ENCODE data around the gene MUCL3.
"Not testable (repeated sequence)": the region's sequence is repeated elsewhere in the genome, so short reads cannot be mapped to it uniquely, and the experiment has no call there.

Gene MUCL3

GRCh38 chr6:30981942-30982772, 41.4 kb downstream of the MUCL3 start:
- H3K4me3 ChIP-seq (ENCODE audit: extremely low read depth, insufficient read depth, low read length, poor library complexity, severe bottlenecking) = no peak overlapping the region

DNA sequence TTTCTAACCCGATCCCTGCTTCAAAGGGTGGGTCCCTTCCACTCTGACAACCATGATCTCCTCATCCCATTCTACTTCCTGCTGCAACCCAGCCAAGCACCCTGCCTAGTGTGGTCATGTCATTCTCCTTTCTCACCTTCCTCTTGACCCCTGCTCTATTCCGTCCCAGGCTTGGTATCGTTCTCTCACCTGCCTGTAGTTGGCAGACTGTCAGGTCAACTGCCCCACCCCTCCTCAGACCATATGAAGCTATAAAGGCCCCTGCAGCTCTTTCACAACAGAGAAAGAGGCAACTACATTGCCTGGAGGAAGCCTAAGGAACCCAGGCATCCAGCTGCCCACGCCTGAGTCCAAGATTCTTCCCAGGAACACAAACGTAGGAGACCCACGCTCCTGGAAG, 42.7 kb downstream of the MUCL3 start, which contains the start of gene MUC21:
Gene MUC21 (plus strand): TSS at position 280 of the 400 bp plus-strand sequence. CDS start 241 bp downstream, outside the sequence.
- H3K4me3 ChIP-seq (ENCODE audit: extremely low read depth, insufficient read depth, low read length, poor library complexity, severe bottlenecking) = no peak within 1 kb of the TSS
- H3K9me3 ChIP-seq (ENCODE audit: control insufficient read depth, low read length) = no peaks in the 10 kb centered on the region
- no peaks in the 10 kb centered on the region for H3K36me3 ChIP-seq (ENCODE audit: control insufficient read depth, insufficient read depth, low read length)
- H3K4me1 ChIP-seq (ENCODE audit: control insufficient read depth, insufficient read depth, low read length, poor library complexity, severe bottlenecking) = no peaks in the 10 kb centered on the region
- H3K27ac ChIP-seq (ENCODE audit: low read depth, low read length, severe bottlenecking) = no peak within 1 kb of the TSS
- WGBS, 2 experiments (ENCODE audit: insufficient coverage in 2 of 2) = 80 to 88% methylated on average over 6 of the region's 6 CpGs

More at GRCh38 chr6:30981942-30982772, 41.4 kb downstream of the MUCL3 start:
- no peaks in the 10 kb centered on the region for H3K36me3 ChIP-seq (ENCODE audit: control insufficient read depth, insufficient read depth, low read length)
- WGBS, 2 experiments (ENCODE audit: insufficient coverage in 2 of 2) = 32 to 56% methylated on average over 8 to 12 of the region's 13 CpGs
- H3K27ac ChIP-seq (ENCODE audit: low read depth, low read length, severe bottlenecking) = peak overlapping the region; percentile 36
- H3K4me1 ChIP-seq (ENCODE audit: control insufficient read depth, insufficient read depth, low read length, poor library complexity, severe bottlenecking) = no peaks in the 10 kb centered on the region
- no peaks in the 10 kb centered on the region for H3K9me3 ChIP-seq (ENCODE audit: control insufficient read depth, low read length)

DNA sequence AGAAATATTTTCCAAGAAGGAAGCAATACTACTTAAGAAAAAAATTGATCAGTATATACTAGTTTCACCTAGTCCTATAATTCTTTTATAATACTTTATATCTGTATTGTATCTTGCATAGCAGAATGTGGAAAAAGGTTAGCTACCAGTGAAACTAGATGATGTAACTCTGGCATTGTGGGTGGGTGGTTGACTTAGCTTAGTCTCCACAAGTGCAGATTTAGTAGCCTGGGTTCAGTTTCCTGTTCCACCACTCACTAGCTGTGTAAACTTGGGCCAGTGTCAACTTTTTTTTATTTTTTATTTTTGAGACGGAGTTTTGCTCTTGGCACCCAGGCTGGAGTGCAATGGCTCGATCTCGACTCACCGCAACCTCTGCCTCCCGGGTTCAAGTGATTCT, 44.7 kb downstream of the MUCL3 start:
- Histone ChIP-seq H3K36me3 (ENCODE audit: control insufficient read depth, insufficient read depth, low read length) (no peaks in the 10 kb centered on the region), H3K27ac (ENCODE audit: low read depth, low read length, severe bottlenecking) (no peak overlapping the region), H3K4me3 (ENCODE audit: extremely low read depth, insufficient read depth, low read length, poor library complexity, severe bottlenecking) (no peak overlapping the region), H3K4me1 (ENCODE audit: control insufficient read depth, insufficient read depth, low read length, poor library complexity, severe bottlenecking) (no peaks in the 10 kb centered on the region), H3K9me3 (ENCODE audit: control insufficient read depth, low read length) (no peaks in the 10 kb centered on the region)
- WGBS, 2 experiments (ENCODE audit: insufficient coverage in 2 of 2) = 93 to 97% methylated on average over 4 to 5 of the region's 5 CpGs

GRCh38 chr6:30987304-30987703, 46.5 kb downstream of the MUCL3 start:
- no peaks in the 10 kb centered on the region for H3K4me1 ChIP-seq (ENCODE audit: control insufficient read depth, insufficient read depth, low read length, poor library complexity, severe bottlenecking)
- no peaks in the 10 kb centered on the region for H3K36me3 ChIP-seq (ENCODE audit: control insufficient read depth, insufficient read depth, low read length)
- H3K27ac ChIP-seq (ENCODE audit: low read depth, low read length, severe bottlenecking) = no peak overlapping the region
- H3K9me3 ChIP-seq (ENCODE audit: control insufficient read depth, low read length) = no peaks in the 10 kb centered on the region
- WGBS, 2 experiments (ENCODE audit: insufficient coverage in 2 of 2) = 93 to 97% methylated on average over 4 of the region's 6 CpGs
- no peak overlapping the region for H3K4me3 ChIP-seq (ENCODE audit: extremely low read depth, insufficient read depth, low read length, poor library complexity, severe bottlenecking)

- 93 to 96% methylated on average over 8 of the region's 9 CpGs for WGBS, 2 experiments (ENCODE audit: insufficient coverage in 2 of 2)
- H3K4me3 ChIP-seq (ENCODE audit: extremely low read depth, insufficient read depth, low read length, poor library complexity, severe bottlenecking) = no peak overlapping the region
- no peak overlapping the region for H3K27ac ChIP-seq (ENCODE audit: low read depth, low read length, severe bottlenecking)
- no peaks in the 10 kb centered on the region for H3K36me3 ChIP-seq (ENCODE audit: control insufficient read depth, insufficient read depth, low read length)
- H3K4me1 ChIP-seq (ENCODE audit: control insufficient read depth, insufficient read depth, low read length, poor library complexity, severe bottlenecking) = no peaks in the 10 kb centered on the region
- H3K9me3 ChIP-seq (ENCODE audit: control insufficient read depth, low read length) = no peaks in the 10 kb centered on the region
Measured at GRCh38 chr6:30988209-30988825, 47.5 kb downstream of the MUCL3 start.

DNA sequence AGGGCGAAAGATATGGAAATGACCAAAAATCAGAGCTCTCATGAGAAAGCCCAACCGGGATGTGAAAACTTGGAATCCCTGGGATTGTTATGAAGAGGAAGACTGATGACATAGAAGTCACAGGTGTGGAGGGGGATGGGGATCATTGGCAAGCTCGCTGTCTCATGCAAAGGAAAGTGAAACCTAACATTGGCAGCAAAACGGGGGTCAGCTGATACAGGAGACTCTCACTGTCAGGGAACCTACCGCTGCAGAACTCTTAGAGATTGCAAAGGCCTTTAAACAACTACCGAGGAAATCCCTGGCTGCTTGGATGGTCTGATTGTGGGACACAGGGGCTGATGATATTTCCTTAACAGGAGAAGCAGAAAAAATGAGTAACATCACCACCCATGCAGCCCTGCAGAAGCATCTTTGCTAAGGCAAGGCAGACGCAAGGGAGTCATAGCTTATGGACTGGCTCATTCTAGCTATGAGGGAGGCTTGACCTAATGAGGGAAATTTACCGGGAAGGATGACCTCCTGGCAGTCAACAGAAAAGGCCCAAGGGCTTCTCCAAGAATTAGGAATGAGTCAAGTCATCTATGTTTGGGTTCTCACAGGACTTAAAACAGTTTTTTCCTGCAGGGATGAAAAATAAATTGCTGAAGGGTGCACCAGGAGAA, 49.8 kb downstream of the MUCL3 start:
- H3K27ac ChIP-seq (ENCODE audit: low read depth, low read length, severe bottlenecking) = no peak overlapping the region
- no peaks in the 10 kb centered on the region for H3K9me3 ChIP-seq (ENCODE audit: control insufficient read depth, low read length)
- WGBS, 2 experiments (ENCODE audit: insufficient coverage in 2 of 2) = 81 to 89% methylated on average over 7 to 8 of the region's 8 CpGs
- no peaks in the 10 kb centered on the region for H3K4me1 ChIP-seq (ENCODE audit: control insufficient read depth, insufficient read depth, low read length, poor library complexity, severe bottlenecking)
- no peak overlapping the region for H3K4me3 ChIP-seq (ENCODE audit: extremely low read depth, insufficient read depth, low read length, poor library complexity, severe bottlenecking)
- no peaks in the 10 kb centered on the region for H3K36me3 ChIP-seq (ENCODE audit: control insufficient read depth, insufficient read depth, low read length)

- no peaks in the 10 kb centered on the region for H3K4me1 ChIP-seq (ENCODE audit: control insufficient read depth, insufficient read depth, low read length, poor library complexity, severe bottlenecking)
Measured at GRCh38 chr6:30991891-30992290, 51.1 kb downstream of the MUCL3 start.

DNA sequence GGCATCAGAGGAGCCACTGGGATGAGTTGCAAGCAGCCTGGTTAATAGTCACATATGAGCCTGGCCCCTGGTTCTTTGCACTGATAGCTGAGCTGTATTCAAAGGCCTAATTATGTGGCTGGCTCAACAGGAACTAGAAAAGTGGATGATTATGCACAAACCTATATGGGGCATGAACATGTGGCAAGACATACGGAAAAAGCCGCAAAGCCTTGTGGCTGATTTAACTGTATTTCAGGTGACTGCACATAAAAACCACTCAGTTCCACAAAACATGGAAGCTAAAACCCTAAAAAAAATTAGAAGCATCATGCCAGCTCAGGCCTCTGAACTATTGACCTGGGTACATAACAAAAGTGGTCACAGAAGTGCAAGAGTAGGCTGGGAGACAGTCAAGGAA, 56.5 kb downstream of the MUCL3 start:
- WGBS, 2 experiments (ENCODE audit: insufficient coverage in 2 of 2) = 100% methylated on average over 2 of the region's 2 CpGs
- no peak overlapping the region for H3K27ac ChIP-seq (ENCODE audit: low read depth, low read length, severe bottlenecking)
- no peaks in the 10 kb centered on the region for H3K36me3 ChIP-seq (ENCODE audit: control insufficient read depth, insufficient read depth, low read length)
- H3K9me3 ChIP-seq (ENCODE audit: control insufficient read depth, low read length) = no peaks in the 10 kb centered on the region
- no peak overlapping the region for H3K4me3 ChIP-seq (ENCODE audit: extremely low read depth, insufficient read depth, low read length, poor library complexity, severe bottlenecking)
- no peaks in the 10 kb centered on the region for H3K4me1 ChIP-seq (ENCODE audit: control insufficient read depth, insufficient read depth, low read length, poor library complexity, severe bottlenecking)

More at GRCh38 chr6:30991891-30992290, 51.1 kb downstream of the MUCL3 start:
- WGBS, 2 experiments (ENCODE audit: insufficient coverage in 2 of 2) = 90% methylated on average over 1 of the region's 2 CpGs; no CpG with 5 or more reads in 1 of the 2 experiments
- Histone ChIP-seq H3K9me3 (ENCODE audit: control insufficient read depth, low read length) (no peaks in the 10 kb centered on the region), H3K4me3 (ENCODE audit: extremely low read depth, insufficient read depth, low read length, poor library complexity, severe bottlenecking) (no peak overlapping the region), H3K27ac (ENCODE audit: low read depth, low read length, severe bottlenecking) (no peak overlapping the region), H3K36me3 (ENCODE audit: control insufficient read depth, insufficient read depth, low read length) (no peaks in the 10 kb centered on the region)

GRCh38 chr6:30998785-30999184, 58.0 kb downstream of the MUCL3 start:
- Histone ChIP-seq H3K4me1 (ENCODE audit: control insufficient read depth, insufficient read depth, low read length, poor library complexity, severe bottlenecking) (no peaks in the 10 kb centered on the region), H3K4me3 (ENCODE audit: extremely low read depth, insufficient read depth, low read length, poor library complexity, severe bottlenecking) (no peak overlapping the region), H3K36me3 (ENCODE audit: control insufficient read depth, insufficient read depth, low read length) (no peaks in the 10 kb centered on the region), H3K9me3 (ENCODE audit: control insufficient read depth, low read length) (no peaks in the 10 kb centered on the region), H3K27ac (ENCODE audit: low read depth, low read length, severe bottlenecking) (no peak overlapping the region)
- WGBS, 2 experiments (ENCODE audit: insufficient coverage in 2 of 2) = 68 to 100% methylated on average over 1 to 4 of the region's 5 CpGs

DNA sequence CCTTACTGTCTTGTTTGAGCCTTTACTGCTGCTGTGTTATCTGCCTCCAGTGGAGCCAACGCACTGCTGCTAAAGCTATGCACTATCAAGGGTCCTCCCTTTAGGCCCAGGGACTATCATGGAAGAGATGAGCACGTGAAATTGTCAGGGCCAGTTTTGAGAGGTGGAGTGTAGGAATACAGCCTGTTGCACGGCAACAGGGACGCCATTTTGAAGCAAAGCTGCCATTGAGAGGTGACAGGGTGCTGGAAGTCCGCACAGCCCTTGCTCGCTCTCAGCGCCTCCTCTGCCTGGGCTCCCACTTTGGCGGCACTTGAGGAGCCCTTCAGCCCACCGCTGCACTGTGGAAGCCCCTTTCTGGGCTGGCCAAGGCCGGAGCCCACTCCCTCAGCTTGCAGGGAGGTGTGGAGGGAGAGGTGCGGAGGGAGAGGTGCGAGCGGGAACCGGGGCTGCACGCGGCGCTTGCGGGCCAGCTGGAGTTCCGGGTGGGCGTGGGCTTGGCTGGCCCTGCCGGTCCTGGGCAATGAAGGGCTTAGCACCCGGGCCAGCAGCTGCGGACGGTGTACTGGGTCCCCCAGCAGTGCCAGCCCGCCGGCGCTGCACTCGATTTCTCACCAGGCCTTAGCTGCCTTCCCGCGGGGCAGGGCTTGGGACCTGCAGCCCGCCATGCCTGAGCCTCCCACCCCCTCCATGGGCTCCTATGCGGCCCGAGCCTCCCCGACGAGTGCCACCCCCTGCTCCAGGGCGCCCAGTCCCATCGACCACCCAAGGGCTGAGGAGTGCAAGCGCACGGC, 59.5 kb downstream of the MUCL3 start:
- H3K4me1 ChIP-seq (ENCODE audit: control insufficient read depth, insufficient read depth, low read length, poor library complexity, severe bottlenecking); H3K4me3 ChIP-seq (ENCODE audit: extremely low read depth, insufficient read depth, low read length, poor library complexity, severe bottlenecking); H3K36me3 ChIP-seq (ENCODE audit: control insufficient read depth, insufficient read depth, low read length); H3K9me3 ChIP-seq (ENCODE audit: control insufficient read depth, low read length); H3K27ac ChIP-seq (ENCODE audit: low read depth, low read length, severe bottlenecking): not testable (repeated sequence)
- 95 to 96% methylated on average over 16 to 21 of the region's 39 CpGs for WGBS, 2 experiments (ENCODE audit: insufficient coverage in 2 of 2)

All from mesodermal cell (in vitro differentiated cells).